ENCODE results near the gene MLLT10. TPM values are rescaled to one million over a fixed set of nuclear protein-coding genes. Genes with fewer than 3 reads are reported as not detected.

MLLT10 gene
- total and polyA plus RNA-seq, 2 of the 8 experiments (the other 6 are each of a cell fraction or from before 2014, with no cell fraction given): 53.1 to 62.1 TPM

DNA sequence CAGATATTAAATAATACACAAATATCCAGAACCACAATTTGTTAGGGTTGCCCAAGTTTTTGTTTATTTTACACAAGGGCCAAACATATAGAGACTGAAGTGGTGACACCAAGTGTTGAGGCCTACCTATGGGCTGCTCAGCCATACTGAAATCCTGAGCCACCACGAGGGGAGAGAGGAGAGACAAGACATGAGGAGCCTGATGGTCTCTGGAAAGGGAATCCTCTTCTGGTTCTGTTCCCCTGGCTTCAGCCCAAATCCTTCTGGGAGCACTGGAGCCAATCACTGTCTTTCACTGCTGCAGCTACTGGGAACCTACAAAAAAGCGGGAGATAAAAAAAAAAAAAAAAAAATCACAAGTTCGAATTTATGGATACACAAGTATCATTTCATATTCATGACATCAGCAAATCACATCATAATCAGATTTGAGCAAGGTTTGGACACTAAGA lies 10.4 kb upstream of the MLLT10 start:
- Histone ChIP-seq H2BK15ac (ENCODE audit: low read length) (no peak overlapping the region; the same call in 1 of the 2 replicates), H3K36me3 (ENCODE audit: control insufficient read depth in 2 of 4, insufficient read depth in 4 of 4, low read length in 3 of 4) (no peaks in the 10 kb centered on the region), H3K23me2 (ENCODE audit: low read depth, low read length) (peaks cover 18% of the 10 kb centered on the region), H2AFZ (ENCODE audit: low read length) (no peak overlapping the region), H2BK120ac (replicated peaks; ENCODE audit: low read depth, low read length) (no peak overlapping the region), H3K4me1 (replicated peaks in 1 of 4; ENCODE audit: control insufficient read depth in 3 of 4, insufficient read depth in 4 of 4, low read length in 3 of 4) (peaks cover 14 to 36% (median 24%) of the 10 kb centered on the region in 4 experiments), H2BK12ac (ENCODE audit: low read depth, low read length) (peak overlapping the region; percentile 90), H4K8ac (ENCODE audit: extremely low read depth, insufficient read depth, low read length) (no peak overlapping the region), H4K5ac (ENCODE audit: insufficient read length, low read depth, low read length) (peak overlapping the region; percentile 98), H2AK5ac (ENCODE audit: low read depth, low read length) (no peak overlapping the region), H2BK20ac (ENCODE audit: low read length) (no peak overlapping the region; the same call in 1 of the 2 replicates), H3K56ac (replicated peaks; ENCODE audit: insufficient read length, low read depth, low read length) (no peak overlapping the region), H3K79me1 (ENCODE audit: low read depth, low read length) (no peaks in the 10 kb centered on the region), H3K23ac (ENCODE audit: insufficient read length) (no peak overlapping the region), H2BK5ac (ENCODE audit: low read depth, low read length) (0 out of 2 replicates have a peak overlapping the region, but pooled peaks have one; percentile 36), H3K4ac (replicated peaks; ENCODE audit: insufficient read length, low read depth, low read length) (no peak overlapping the region), H4K20me1 (replicated peaks in 1 of 2; ENCODE audit: control insufficient read depth in 1 of 2, insufficient read depth in 2 of 2, low read length in 2 of 2) (no peaks in the 10 kb centered on the region), H3K9ac (replicated peaks in 1 of 4; ENCODE audit: extremely low read depth in 1 of 4, low read depth in 3 of 4, low read length in 3 of 4) (peak overlapping the region in 1 of 4 experiments; percentile 19; a peak in 1 of 7 replicates), H3K27ac (ENCODE audit: low read depth, low read length) (no peak overlapping the region; the same call in 1 of the 2 replicates), H3K27me3 (replicated peaks in 1 of 4; ENCODE audit: control insufficient read depth in 3 of 4, extremely low read depth in 1 of 4, insufficient read depth in 3 of 4, low read length in 3 of 4) (0 out of 7 replicates have a peak, but pooled peaks cover 0 to 3% (median 0%) of the 10 kb centered on the region in 4 experiments), H3K4me2 (ENCODE audit: insufficient read depth in 1 of 2, low read depth in 2 of 2, low read length in 2 of 2) (peak overlapping the region; percentile 95 to 97; a peak in 3 of 4 replicates), H3K79me2 (ENCODE audit: control insufficient read depth in 1 of 2, insufficient read depth in 2 of 2, low read length in 2 of 2) (peaks cover 0 to 9% of the 10 kb centered on the region in 2 experiments; a peak in 2 of 4 replicates), H3K4me3 (ENCODE audit: extremely low read depth in 1 of 4, insufficient read depth in 2 of 4, low read depth in 3 of 4, low read length in 4 of 4) (peak overlapping the region in 2 of 4 experiments; percentile 77 to 79; a peak in 3 of 8 replicates), H3K14ac (ENCODE audit: insufficient read length) (no peak overlapping the region), H3K9me3 (ENCODE audit: insufficient read depth in 2 of 2, low read depth in 1 of 2, low read length in 1 of 2) (no peaks in the 10 kb centered on the region), H3K18ac (ENCODE audit: extremely low read depth, low read length) (peak overlapping the region; percentile 88), H4K91ac (replicated peaks; ENCODE audit: insufficient read length, low read length) (peak overlapping the region; percentile 71)
- TF ChIP-seq E2F6 (IDR thresholded peaks at IDR 0.05): peak; percentile 27; the same call in 1 of the 2 replicates
- TF ChIP-seq MAX (IDR thresholded peaks at IDR 0.05): peak; percentile 50; the same call in 1 of the 2 replicates
- TF ChIP-seq GABPA (IDR thresholded peaks at IDR 0.05; ENCODE audit: borderline replicate concordance, insufficient read depth, low read length): no peak
- CTCF ChIA-PET (ENCODE audit: partially characterized antibody): interaction anchor here (3.6 kb wide), 1 partner anchor 14 kb away, joined by 17 read pairs; no protein-coding TSS in a partner anchor
- no peak for DNase-seq (ENCODE audit: low read depth in 1 of 2, low spot score in 2 of 2)
- POLR2A ChIA-PET (ENCODE audit: partially characterized antibody): interaction anchor here (0.6 to 17.3 kb wide), 6 partner anchors 10 to 375 kb away, joined by 3 to 352 read pairs (median 6); no protein-coding TSS in a partner anchor
- 55% methylated on average over 3 of the region's 3 CpGs; no CpG with 5 or more reads in 1 of the 2 experiments for WGBS, 2 experiments (ENCODE audit: extremely low coverage in 1 of 2, insufficient coverage in 1 of 2, insufficient read length in 1 of 2, insufficient replicate concordance in 2 of 2, low coverage in 1 of 2, low lambda C conversion rate in 2 of 2, missing lambda C conversion rate in 1 of 2)
- FAIRE-seq: peak; percentile 57
